SK-N-SH treated with all-trans-retinoic acid at 6 μM for 48 hours (cell line): ENCODE results near the gene GFM2.

ENCODE experiments used
- ARNTL ChIP-seq: fragments of 450-650 bp; formaldehyde crosslinking; IDR thresholded peaks from 2 replicates; pipeline ENCODE4 v1.5.0; 2020; ENCODE audit warnings: low read depth, mild to moderate bottlenecking, moderate library complexity, borderline replicate concordance
- CSDC2 ChIP-seq: fragments of 250-450 bp; sonication (Bioruptor Pico); IDR thresholded peaks from 2 replicates; pipeline ENCODE4 v1.5.0; 2020; ENCODE audit warnings: mild to moderate bottlenecking, moderate library complexity
- CSRNP3 ChIP-seq: fragments of 250-450 bp; sonication (Bioruptor Pico); IDR thresholded peaks from 2 replicates; pipeline ENCODE4 v1.5.1; 2021; ENCODE audit warnings: mild to moderate bottlenecking, moderate library complexity
- ESRRG ChIP-seq: fragments of 250-450 bp; sonication (Bioruptor Pico); IDR thresholded peaks from 2 replicates; pipeline ENCODE4 v1.6.1; 2021; ENCODE audit warnings: mild to moderate bottlenecking
- PATZ1 ChIP-seq: fragments of 250-450 bp; sonication (Bioruptor Pico); IDR thresholded peaks from 2 replicates; pipeline ENCODE4 v1.8.0; 2020; ENCODE audit warnings: mild to moderate bottlenecking, moderate library complexity, borderline replicate concordance
- RARB ChIP-seq: fragments of 250-450 bp; sonication (Bioruptor Pico); IDR thresholded peaks from 2 replicates; pipeline ENCODE4 v1.8.0; 2021; ENCODE audit warnings: mild to moderate bottlenecking, moderate library complexity
- TOX ChIP-seq: fragments of 250-450 bp; sonication (Bioruptor Pico); IDR thresholded peaks from 2 replicates; pipeline ENCODE4 v1.8.0; 2021; ENCODE audit warnings: mild to moderate bottlenecking, moderate library complexity, borderline replicate concordance
- ZFP30 ChIP-seq: fragments of 450-650 bp; formaldehyde crosslinking; IDR thresholded peaks from 2 replicates; pipeline ENCODE4 v1.5.0; 2022; ENCODE audit warnings: mild to moderate bottlenecking, moderate library complexity

DNA sequence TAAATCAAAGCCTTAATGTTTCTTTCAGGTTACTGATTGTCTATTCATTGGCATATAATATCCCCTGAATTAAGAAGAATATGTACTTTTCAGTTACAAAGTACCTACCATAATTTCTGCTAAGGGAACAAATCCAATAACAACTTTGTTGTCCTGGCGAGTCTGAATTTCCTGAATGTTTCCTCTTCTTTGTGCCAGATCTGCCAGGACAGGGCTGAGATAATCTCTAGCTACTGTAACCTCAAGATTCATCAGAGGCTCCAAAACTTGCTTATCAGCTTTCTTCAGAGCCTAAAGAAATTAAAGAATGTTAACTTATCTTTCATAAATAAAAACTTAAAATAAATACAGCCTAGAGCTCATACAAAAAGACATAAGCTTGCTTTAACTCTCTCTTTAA lies 44.6 kb downstream of the GFM2 start:
- TF ChIP-seq RARB (CRISPR knock-in tag) (no peak), ZFP30 (CRISPR knock-in tag) (no peak), ESRRG (CRISPR knock-in tag) (no peak), CSRNP3 (CRISPR knock-in tag) (no peak), CSDC2 (no peak), PATZ1 (CRISPR knock-in tag) (no peak), TOX (CRISPR knock-in tag) (no peak), ARNTL (CRISPR knock-in tag) (no peak)
